NCI-H1092 (cell line): Measurements from ENCODE around the gene UTP3.
"Not testable (repeated sequence)": the region's sequence is repeated elsewhere in the genome, so short reads cannot be mapped to it uniquely, and the experiment has no call there.

Experiments
- DNase-seq: peaks from one replicate; lab custom pipeline; 2025; lab: John Stamatoyannopoulos, UW

UTP3 gene

GRCh38 chr4:70714079-70714887 lies 26.0 kb downstream of the UTP3 start:
- DNase-seq: no peak

GRCh38 chr4:70715097-70715496 lies 26.8 kb downstream of the UTP3 start:
- DNase-seq: no peak

GRCh38 chr4:70718811-70719604 lies 30.7 kb downstream of the UTP3 start:
- DNase-seq: no peak

- DNase-seq: peak; percentile 82
Observed at GRCh38 chr4:70721747-70722146, 33.4 kb downstream of the UTP3 start, which contains the start of gene RUFY3. Gene RUFY3, plus strand, starts transcription at chr4:70721964. Its CDS starts 610 bp downstream, at chr4:70722574.

- DNase-seq: peak; percentile 32
Observed at GRCh38 chr4:70722199-70722791, 34.0 kb downstream of the UTP3 start.

GRCh38 chr4:70724463-70724862 lies 36.1 kb downstream of the UTP3 start:
- DNase-seq: no peak

GRCh38 chr4:70725633-70726032 lies 37.3 kb downstream of the UTP3 start:
- DNase-seq: no peak

- not testable (repeated sequence) for DNase-seq
Observed at GRCh38 chr4:70726515-70726914, 38.2 kb downstream of the UTP3 start.

- no peak for DNase-seq
Observed at GRCh38 chr4:70728091-70728490, 39.8 kb downstream of the UTP3 start.

GRCh38 chr4:70732878-70733277 lies 44.5 kb downstream of the UTP3 start:
- not testable (repeated sequence) for DNase-seq

- DNase-seq: no peak
Observed at GRCh38 chr4:70734168-70734954, 46.0 kb downstream of the UTP3 start.

- no peak for DNase-seq
Observed at GRCh38 chr4:70734971-70735370, 46.6 kb downstream of the UTP3 start.

GRCh38 chr4:70735915-70736314 lies 47.6 kb downstream of the UTP3 start:
- DNase-seq: not testable (repeated sequence)

- DNase-seq: no peak
Observed at GRCh38 chr4:70737006-70737405, 48.7 kb downstream of the UTP3 start.

- DNase-seq: no peak
Observed at GRCh38 chr4:70737409-70737808, 49.1 kb downstream of the UTP3 start.

GRCh38 chr4:70739496-70740337 lies 51.4 kb downstream of the UTP3 start:
- DNase-seq: no peak
